ENCODE data around the gene IZUMO1R. TPM values are rescaled to one million over a fixed set of nuclear protein-coding genes. Genes with fewer than 3 reads are reported as not detected.

The IZUMO1R gene
- total and polyA plus RNA-seq, 4 donors = 0.21 TPM; not detected in 3

DNA sequence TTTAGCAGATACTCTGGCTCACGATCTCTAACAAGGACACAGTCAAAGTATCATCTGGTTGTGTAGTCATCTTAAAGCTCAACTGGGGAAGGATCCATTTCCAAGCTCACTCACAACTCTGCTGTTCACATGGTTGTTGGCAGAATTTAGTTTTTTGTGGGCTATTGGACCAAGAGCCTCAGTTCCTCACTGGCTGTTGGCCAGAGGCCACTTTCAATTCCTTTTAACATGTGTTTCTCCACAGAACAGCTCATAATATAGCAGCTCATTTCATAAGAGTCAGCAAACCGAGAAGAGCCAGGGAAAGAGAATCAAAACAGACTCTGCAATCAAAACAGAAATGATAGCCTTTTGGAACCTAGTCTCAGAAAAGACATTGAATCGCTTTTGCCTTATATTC, 22.6 kb downstream of the IZUMO1R start:
- Histone ChIP-seq H3K9ac (ENCODE audit: low read depth in 1 of 2, low read length in 2 of 2) (no peak overlapping the region), H3K27me3 (ENCODE audit: control insufficient read depth in 4 of 4, insufficient read depth in 4 of 4, low read length in 3 of 4) (no peaks in the 10 kb centered on the region), H3K4me3 (ENCODE audit: low read depth in 1 of 3, low read length in 3 of 3) (no peak overlapping the region), H3K9me3 (ENCODE audit: control insufficient read depth in 4 of 4, low read length in 3 of 4) (peaks cover 0 to 2% (median 0%) of the 10 kb centered on the region in 4 donors), H3K27ac (ENCODE audit: low read depth in 1 of 2, low read length in 2 of 2) (no peak overlapping the region), H3K36me3 (ENCODE audit: control insufficient read depth in 4 of 4, insufficient read depth in 3 of 4, low read depth in 1 of 4, low read length in 3 of 4) (no peaks in the 10 kb centered on the region), H3K4me1 (ENCODE audit: control insufficient read depth in 4 of 4, insufficient read depth in 4 of 4, low read length in 3 of 4) (no peaks in the 10 kb centered on the region)
- DNase-seq (ENCODE audit: low spot score) = no peak
- 48% methylated on average over 3 of the region's 3 CpGs for WGBS
- TF ChIP-seq, protein P1, sequence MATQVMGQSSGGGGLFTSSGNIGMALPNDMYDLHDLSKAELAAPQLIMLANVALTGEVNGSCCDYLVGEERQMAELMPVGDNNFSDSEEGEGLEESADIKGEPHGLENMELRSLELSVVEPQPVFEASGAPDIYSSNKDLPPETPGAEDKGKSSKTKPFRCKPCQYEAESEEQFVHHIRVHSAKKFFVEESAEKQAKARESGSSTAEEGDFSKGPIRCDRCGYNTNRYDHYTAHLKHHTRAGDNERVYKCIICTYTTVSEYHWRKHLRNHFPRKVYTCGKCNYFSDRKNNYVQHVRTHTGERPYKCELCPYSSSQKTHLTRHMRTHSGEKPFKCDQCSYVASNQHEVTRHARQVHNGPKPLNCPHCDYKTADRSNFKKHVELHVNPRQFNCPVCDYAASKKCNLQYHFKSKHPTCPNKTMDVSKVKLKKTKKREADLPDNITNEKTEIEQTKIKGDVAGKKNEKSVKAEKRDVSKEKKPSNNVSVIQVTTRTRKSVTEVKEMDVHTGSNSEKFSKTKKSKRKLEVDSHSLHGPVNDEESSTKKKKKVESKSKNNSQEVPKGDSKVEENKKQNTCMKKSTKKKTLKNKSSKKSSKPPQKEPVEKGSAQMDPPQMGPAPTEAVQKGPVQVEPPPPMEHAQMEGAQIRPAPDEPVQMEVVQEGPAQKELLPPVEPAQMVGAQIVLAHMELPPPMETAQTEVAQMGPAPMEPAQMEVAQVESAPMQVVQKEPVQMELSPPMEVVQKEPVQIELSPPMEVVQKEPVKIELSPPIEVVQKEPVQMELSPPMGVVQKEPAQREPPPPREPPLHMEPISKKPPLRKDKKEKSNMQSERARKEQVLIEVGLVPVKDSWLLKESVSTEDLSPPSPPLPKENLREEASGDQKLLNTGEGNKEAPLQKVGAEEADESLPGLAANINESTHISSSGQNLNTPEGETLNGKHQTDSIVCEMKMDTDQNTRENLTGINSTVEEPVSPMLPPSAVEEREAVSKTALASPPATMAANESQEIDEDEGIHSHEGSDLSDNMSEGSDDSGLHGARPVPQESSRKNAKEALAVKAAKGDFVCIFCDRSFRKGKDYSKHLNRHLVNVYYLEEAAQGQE (IDR thresholded peaks at IDR 0.05) = no peak
- TF ChIP-seq TAF1 (conservative IDR thresholded peaks at IDR 0.05) = no peak

DNA sequence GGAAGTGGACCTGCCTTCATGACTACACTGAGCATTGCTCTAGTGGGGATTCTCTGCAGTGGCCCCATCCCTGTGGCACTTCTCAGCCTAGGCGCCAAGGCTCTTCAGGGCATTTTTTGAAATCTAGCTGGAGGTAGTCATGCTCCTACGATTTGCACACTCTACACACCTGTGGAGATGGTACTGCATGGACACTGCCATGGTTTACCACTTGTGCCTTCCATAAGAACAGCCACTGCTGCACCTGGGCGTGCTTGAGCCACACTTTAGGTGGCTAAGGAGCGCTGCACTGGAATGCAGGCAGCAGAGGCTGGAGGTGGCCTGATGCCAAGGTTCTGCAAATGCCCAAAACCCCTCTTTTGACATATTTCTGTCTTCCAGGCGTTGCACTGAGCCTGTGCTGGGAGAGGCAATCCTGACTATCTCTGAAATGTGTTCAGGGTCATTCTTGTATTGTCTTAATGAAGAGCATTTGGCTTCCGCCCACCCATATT, 24.3 kb downstream of the IZUMO1R start:
- Histone ChIP-seq H3K4me1 (ENCODE audit: control insufficient read depth in 4 of 4, insufficient read depth in 4 of 4, low read length in 3 of 4) (no peaks in the 10 kb centered on the region), H3K4me3 (ENCODE audit: low read depth in 1 of 3, low read length in 3 of 3) (no peak overlapping the region), H3K27ac (ENCODE audit: low read depth in 1 of 2, low read length in 2 of 2) (no peak overlapping the region), H3K27me3 (ENCODE audit: control insufficient read depth in 4 of 4, insufficient read depth in 4 of 4, low read length in 3 of 4) (no peaks in the 10 kb centered on the region), H3K36me3 (ENCODE audit: control insufficient read depth in 4 of 4, insufficient read depth in 3 of 4, low read depth in 1 of 4, low read length in 3 of 4) (no peaks in the 10 kb centered on the region), H3K9ac (ENCODE audit: low read depth in 1 of 2, low read length in 2 of 2) (no peak overlapping the region), H3K9me3 (ENCODE audit: control insufficient read depth in 4 of 4, low read length in 3 of 4) (peaks cover 0 to 2% (median 0%) of the 10 kb centered on the region in 4 donors)
- WGBS = 70% methylated on average over 6 of the region's 6 CpGs
- TF ChIP-seq, protein P2, sequence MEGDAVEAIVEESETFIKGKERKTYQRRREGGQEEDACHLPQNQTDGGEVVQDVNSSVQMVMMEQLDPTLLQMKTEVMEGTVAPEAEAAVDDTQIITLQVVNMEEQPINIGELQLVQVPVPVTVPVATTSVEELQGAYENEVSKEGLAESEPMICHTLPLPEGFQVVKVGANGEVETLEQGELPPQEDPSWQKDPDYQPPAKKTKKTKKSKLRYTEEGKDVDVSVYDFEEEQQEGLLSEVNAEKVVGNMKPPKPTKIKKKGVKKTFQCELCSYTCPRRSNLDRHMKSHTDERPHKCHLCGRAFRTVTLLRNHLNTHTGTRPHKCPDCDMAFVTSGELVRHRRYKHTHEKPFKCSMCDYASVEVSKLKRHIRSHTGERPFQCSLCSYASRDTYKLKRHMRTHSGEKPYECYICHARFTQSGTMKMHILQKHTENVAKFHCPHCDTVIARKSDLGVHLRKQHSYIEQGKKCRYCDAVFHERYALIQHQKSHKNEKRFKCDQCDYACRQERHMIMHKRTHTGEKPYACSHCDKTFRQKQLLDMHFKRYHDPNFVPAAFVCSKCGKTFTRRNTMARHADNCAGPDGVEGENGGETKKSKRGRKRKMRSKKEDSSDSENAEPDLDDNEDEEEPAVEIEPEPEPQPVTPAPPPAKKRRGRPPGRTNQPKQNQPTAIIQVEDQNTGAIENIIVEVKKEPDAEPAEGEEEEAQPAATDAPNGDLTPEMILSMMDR (IDR thresholded peaks at IDR 0.05; ENCODE audit: low read depth, low read length, missing input control) = no peak
- TF ChIP-seq FOXA1 (IDR thresholded peaks at IDR 0.05) (no peak), NR2F2 (IDR thresholded peaks at IDR 0.05) (no peak), EGR1 (IDR thresholded peaks at IDR 0.05; ENCODE audit: low read depth in 2 of 2) (no peak), TAF1 (conservative IDR thresholded peaks at IDR 0.05) (no peak), SP1 (IDR thresholded peaks at IDR 0.05) (no peak), RAD21 (IDR thresholded peaks at IDR 0.05) (no peak), RXRA (IDR thresholded peaks at IDR 0.05) (no peak), JUND (IDR thresholded peaks at IDR 0.05) (no peak), HNF4G (IDR thresholded peaks at IDR 0.05) (no peak), YY1 (IDR thresholded peaks at IDR 0.05) (no peak), GABPA (IDR thresholded peaks at IDR 0.05 in 1 of 2, conservative IDR thresholded peaks at IDR 0.05 in 1 of 2) (no peak), HNF4A (conservative IDR thresholded peaks at IDR 0.05) (no peak), FOXA2 (IDR thresholded peaks at IDR 0.05) (no peak)
- TF ChIP-seq, protein P3, sequence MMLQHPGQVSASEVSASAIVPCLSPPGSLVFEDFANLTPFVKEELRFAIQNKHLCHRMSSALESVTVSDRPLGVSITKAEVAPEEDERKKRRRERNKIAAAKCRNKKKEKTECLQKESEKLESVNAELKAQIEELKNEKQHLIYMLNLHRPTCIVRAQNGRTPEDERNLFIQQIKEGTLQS (IDR thresholded peaks at IDR 0.05) = no peak
- TF ChIP-seq, protein P4, sequence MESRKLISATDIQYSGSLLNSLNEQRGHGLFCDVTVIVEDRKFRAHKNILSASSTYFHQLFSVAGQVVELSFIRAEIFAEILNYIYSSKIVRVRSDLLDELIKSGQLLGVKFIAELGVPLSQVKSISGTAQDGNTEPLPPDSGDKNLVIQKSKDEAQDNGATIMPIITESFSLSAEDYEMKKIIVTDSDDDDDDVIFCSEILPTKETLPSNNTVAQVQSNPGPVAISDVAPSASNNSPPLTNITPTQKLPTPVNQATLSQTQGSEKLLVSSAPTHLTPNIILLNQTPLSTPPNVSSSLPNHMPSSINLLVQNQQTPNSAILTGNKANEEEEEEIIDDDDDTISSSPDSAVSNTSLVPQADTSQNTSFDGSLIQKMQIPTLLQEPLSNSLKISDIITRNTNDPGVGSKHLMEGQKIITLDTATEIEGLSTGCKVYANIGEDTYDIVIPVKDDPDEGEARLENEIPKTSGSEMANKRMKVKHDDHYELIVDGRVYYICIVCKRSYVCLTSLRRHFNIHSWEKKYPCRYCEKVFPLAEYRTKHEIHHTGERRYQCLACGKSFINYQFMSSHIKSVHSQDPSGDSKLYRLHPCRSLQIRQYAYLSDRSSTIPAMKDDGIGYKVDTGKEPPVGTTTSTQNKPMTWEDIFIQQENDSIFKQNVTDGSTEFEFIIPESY (IDR thresholded peaks at IDR 0.05) = no peak
- TF ChIP-seq, protein P1 (IDR thresholded peaks at IDR 0.05) = no peak
- TF ChIP-seq, protein P5, sequence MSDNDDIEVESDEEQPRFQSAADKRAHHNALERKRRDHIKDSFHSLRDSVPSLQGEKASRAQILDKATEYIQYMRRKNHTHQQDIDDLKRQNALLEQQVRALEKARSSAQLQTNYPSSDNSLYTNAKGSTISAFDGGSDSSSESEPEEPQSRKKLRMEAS (IDR thresholded peaks at IDR 0.05) = no peak
- DNase-seq (ENCODE audit: low spot score) = no peak
